ENCODE results near the gene MRPL43.

DNA sequence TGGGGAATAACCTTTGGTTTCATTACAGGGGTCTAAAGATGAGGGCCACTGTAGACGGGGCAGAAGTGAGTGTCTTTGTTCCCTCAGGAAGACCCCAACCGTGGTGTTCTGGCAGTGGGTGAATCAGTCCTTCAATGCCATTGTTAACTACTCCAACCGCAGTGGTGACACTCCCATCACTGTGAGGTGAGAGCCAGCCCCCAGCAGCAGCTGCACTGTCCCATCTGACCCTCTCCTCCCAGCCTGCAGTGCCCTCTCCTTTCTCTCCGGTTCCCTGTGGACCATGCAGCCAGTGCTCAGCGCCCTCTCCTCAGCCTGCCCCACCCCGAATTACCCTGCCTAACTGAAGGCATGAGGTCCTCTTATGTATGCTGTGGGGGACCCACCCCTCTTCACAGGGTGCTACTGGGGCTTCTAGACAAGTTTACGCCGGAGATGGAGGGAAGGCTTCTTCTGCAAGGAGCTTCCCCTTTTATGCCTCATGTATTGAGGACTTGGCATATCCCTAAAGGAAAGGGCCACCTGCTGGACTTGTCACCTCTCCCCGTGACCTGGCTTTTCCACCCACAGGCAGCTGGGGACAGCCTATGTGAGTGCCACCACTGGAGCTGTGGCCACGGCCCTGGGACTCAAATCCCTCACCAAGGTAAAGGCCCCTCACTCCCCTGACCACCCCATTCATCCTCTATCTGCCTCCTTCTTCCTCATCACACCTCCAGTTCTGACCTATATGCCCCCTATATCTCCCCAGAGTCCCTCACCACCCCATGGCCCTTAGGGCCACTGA, 48.8 kb upstream of the MRPL43 start:
- no peak for TF ChIP-seq EZH2phosphoT487 (conservative IDR thresholded peaks at IDR 0.05; ENCODE audit: low read length)
- TF ChIP-seq, protein P1, sequence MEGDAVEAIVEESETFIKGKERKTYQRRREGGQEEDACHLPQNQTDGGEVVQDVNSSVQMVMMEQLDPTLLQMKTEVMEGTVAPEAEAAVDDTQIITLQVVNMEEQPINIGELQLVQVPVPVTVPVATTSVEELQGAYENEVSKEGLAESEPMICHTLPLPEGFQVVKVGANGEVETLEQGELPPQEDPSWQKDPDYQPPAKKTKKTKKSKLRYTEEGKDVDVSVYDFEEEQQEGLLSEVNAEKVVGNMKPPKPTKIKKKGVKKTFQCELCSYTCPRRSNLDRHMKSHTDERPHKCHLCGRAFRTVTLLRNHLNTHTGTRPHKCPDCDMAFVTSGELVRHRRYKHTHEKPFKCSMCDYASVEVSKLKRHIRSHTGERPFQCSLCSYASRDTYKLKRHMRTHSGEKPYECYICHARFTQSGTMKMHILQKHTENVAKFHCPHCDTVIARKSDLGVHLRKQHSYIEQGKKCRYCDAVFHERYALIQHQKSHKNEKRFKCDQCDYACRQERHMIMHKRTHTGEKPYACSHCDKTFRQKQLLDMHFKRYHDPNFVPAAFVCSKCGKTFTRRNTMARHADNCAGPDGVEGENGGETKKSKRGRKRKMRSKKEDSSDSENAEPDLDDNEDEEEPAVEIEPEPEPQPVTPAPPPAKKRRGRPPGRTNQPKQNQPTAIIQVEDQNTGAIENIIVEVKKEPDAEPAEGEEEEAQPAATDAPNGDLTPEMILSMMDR (IDR thresholded peaks at IDR 0.05; ENCODE audit: insufficient read depth, low read length, poor library complexity, severe bottlenecking) = no peak
